GM15510 (cell line): ENCODE results near the gene ZNF316.

ENCODE experiments used
- POLR2A ChIP-seq: IDR thresholded peaks from 3 replicates; pipeline ENCODE4 v1.6.1; 2011; ENCODE audit warnings: borderline replicate concordance; ENCODE audit not compliant: insufficient read length; ENCODE audit errors: extremely low read depth

The ZNF316 gene

GRCh38 chr7:6614953-6615722 is 22.0 kb upstream of the ZNF316 start, which contains the start of gene ZNF853:
Gene ZNF853, plus strand, starts transcription at chr7:6615610. Its CDS starts 565 bp downstream, at chr7:6616175.
- no peak for TF ChIP-seq POLR2A

DNA sequence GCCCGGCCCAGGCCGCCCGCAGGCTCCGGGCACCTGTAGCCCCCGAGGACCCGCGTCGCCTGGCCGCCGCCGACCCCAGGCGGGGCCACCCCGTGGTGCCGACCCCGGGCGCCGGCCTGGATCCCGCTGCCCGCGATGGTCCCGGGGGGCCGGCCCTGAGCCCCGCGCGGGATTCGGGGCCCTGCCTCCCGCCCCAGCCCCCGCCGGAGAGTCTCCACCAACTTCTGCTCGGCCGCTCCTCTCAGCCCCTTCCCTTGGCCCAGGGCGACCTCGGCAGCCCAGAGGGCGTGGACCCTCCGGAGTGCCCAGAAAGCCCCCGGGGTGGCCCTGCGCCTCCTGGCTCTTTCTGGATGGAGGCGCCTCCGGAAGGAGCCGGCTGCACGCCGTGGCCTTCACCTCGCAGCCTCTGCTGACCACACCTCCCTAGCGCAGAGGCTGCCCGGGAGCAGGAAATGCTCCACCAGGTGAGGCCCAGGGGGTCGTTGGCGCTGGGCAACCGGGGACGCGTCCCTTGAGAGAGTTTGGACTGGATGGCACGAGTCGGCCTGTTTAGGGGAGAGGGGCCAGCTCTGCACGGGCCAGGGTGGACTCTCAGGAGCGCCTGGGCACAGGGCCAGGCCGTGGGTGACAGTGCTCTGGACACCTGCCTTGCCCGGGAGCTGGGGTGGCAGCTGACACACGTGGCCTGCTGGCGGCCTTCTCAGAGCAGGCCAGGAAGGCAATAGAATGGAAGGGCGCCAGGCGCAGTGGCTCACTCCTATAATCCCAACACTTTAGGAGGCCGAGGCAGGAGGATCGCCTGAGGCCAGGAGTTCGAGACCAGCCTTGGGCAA is 21.2 kb upstream of the ZNF316 start:
- TF ChIP-seq POLR2A: no peak

GRCh38 chr7:6616854-6617643 is 20.1 kb upstream of the ZNF316 start:
- TF ChIP-seq POLR2A: no peak

- no peak for TF ChIP-seq POLR2A
These were observed 18.5 kb upstream of the ZNF316 start for GRCh38 chr7:6618621-6619020.

DNA sequence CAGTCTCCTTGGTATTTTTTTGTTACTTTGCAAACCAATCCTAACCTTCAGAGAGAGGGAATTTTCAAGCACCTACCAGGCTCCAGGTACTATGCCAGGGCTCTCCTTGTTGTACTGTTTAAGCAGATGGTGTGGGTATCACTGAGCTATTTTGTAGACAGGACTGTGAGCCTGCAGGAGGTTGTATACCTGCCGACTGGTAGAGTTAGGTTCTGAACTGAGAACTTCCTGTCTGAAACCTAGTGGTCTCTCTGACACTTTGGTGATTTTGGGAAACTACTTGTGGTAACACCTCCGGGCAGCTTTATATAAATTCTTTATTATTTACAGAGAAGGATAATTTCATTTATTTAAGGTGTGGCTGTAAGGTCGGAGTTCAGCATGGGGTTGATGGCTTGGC is 17.2 kb upstream of the ZNF316 start:
- TF ChIP-seq POLR2A: no peak

DNA sequence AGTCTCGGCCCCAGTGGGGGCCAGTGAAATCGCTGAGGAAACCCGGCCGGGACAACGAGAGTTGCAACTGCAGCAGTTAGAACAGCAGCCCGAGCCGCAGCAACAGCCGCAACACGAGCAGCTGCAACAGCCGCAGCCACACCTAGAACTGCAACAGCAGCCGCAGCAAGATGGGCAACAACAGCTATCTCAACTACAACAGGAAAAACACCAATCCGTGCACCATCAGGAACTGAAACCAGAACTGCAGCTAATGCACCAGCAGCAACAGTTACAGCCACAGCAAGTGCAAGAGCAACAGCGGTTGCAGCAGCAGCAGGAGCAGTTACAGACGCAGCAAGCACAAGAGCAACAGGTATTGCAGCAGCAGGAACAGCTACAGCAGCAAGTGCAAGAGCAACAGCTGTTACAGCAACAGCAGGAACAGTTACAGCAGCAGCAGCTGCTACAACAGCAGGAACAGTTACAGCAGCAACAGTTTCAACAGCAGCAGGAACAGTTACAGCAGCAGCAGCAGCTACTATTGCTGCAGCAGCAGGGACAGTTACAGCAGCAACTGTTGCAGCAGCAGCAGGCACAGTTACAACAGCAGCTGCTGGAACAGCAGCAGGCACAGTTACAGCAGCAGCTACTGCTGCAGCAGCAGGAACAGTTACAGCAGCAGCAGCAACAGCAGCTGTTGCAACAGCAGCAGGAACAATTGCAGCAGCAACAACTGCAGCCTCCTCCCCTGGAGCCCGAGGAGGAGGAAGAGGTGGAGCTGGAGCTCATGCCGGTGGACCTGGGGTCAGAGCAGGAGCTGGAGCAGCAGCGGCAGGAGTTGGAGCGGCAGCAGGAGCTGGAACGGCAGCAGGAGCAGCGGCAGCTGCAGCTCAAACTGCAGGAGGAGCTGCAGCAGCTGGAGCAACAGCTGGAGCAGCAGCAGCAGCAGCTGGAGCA is 15.7 kb upstream of the ZNF316 start:
- no peak for TF ChIP-seq POLR2A

GRCh38 chr7:6622134-6622710 is 14.9 kb upstream of the ZNF316 start:
- TF ChIP-seq POLR2A: no peak

GRCh38 chr7:6623589-6624245 is 13.4 kb upstream of the ZNF316 start:
- no peak for TF ChIP-seq POLR2A

GRCh38 chr7:6624246-6624611 is 12.9 kb upstream of the ZNF316 start:
- TF ChIP-seq POLR2A: no peak

GRCh38 chr7:6628045-6628444 is 9.1 kb upstream of the ZNF316 start:
- TF ChIP-seq POLR2A: no peak

- no peak for TF ChIP-seq POLR2A
These were observed 6.9 kb upstream of the ZNF316 start for GRCh38 chr7:6630007-6630849.

GRCh38 chr7:6631605-6632004 is 5.5 kb upstream of the ZNF316 start:
- TF ChIP-seq POLR2A: no peak
